Panc1 (cell line): ENCODE results near the gene B4GALT5. TPM values are rescaled to one million over a fixed set of nuclear protein-coding genes. Genes with fewer than 3 reads are reported as not detected.

Source experiments
- ATAC-seq: fragments of 200-7000 bp; cut with Tn5 transposase; 2 replicates; pipeline ENCODE4 v1.9.1; 2020; ENCODE audit warnings: mild to moderate bottlenecking, moderate library complexity
- BruUV-seq: library from RNA; stranded (reverse); fragments of 400-500 nt; replicated peaks from 2 replicates; lab custom pipeline; 2021; lab: Mats Ljungman, UMichigan
- CTCF ChIA-PET: fragments of 300-600 bp; sonication (Branson Sonifier 250); formaldehyde crosslinking; loops from one replicate; lab custom pipeline; 2022; ENCODE audit warnings: antibody characterized with exemption; lab: Charles Lee
- POLR2A ChIA-PET: fragments of 300-600 bp; sonication (Branson Sonifier 250); formaldehyde crosslinking; loops from one replicate; lab custom pipeline; 2022; ENCODE audit warnings: antibody characterized with exemption; lab: Charles Lee
- DNase-seq: peaks from one replicate; pipeline ENCODE4 v3.0.0-alpha.2; 2010; ENCODE audit warnings: low read depth, low spot score
- H3K27ac ChIP-seq: 2 replicates; pipeline ENCODE4 v1.5.1; 2011; ENCODE audit warnings: mild to moderate bottlenecking, low read length, inconsistent platforms
- H3K27me3 ChIP-seq: fragments of 200-500 bp; sonication (Bioruptor generic); 2 replicates; pipeline ENCODE4 v1.6.0; 2014; ENCODE audit warnings: low read length, inconsistent platforms; ENCODE audit not compliant: control insufficient read depth, insufficient read depth
- H3K36me3 ChIP-seq: fragments of 200-500 bp; sonication (Bioruptor generic); 2 replicates; pipeline ENCODE4 v1.5.1; 2014; ENCODE audit warnings: inconsistent platforms, mild to moderate bottlenecking, low read length, moderate library complexity; ENCODE audit not compliant: control insufficient read depth, insufficient read depth
- H3K4me1 ChIP-seq: 2 replicates; pipeline ENCODE4 v1.5.1; 2011; ENCODE audit warnings: inconsistent platforms, mild to moderate bottlenecking, low read length, moderate library complexity; ENCODE audit not compliant: control insufficient read depth, insufficient read depth
- H3K4me3 ChIP-seq, 2 experiments: 2 replicates each; pipeline ENCODE4 v1.5.1; 2011 to 2012; ENCODE audit warnings: low read depth in 2 of 2, low read length in 2 of 2, mild to moderate bottlenecking in 2 of 2, inconsistent platforms in 1 of 2, moderate library complexity in 1 of 2
- H3K9me3 ChIP-seq: fragments of 200-500 bp; sonication (Bioruptor generic); 2 replicates; pipeline ENCODE4 v1.5.1; 2014; ENCODE audit warnings: low read depth, mild to moderate bottlenecking, inconsistent platforms, low read length, moderate library complexity; ENCODE audit not compliant: control insufficient read depth, insufficient read depth
- CTCF ChIP-seq: fragments of 450-650 bp; IDR thresholded peaks from 2 replicates; pipeline ENCODE4 v1.5.1; 2017; ENCODE audit warnings: mild to moderate bottlenecking
- POLR2AphosphoS5 ChIP-seq: IDR thresholded peaks from 2 replicates; pipeline ENCODE4 v1.6.1; 2012; ENCODE audit warnings: mild to moderate bottlenecking, low read depth, low read length, moderate library complexity
- REST ChIP-seq, 2 experiments: IDR thresholded peaks; 2 replicates each; pipeline ENCODE4 v1.6.1; 2011 to 2012; ENCODE audit warnings: low read depth in 2 of 2, control low read depth in 1 of 2, low read length in 1 of 2, mild to moderate bottlenecking in 1 of 2, moderate library complexity in 1 of 2; ENCODE audit not compliant: insufficient read depth in 1 of 2
- SIN3A ChIP-seq: IDR thresholded peaks from 2 replicates; pipeline ENCODE4 v1.6.1; 2012; ENCODE audit warnings: low read depth, mild to moderate bottlenecking, low read length, moderate library complexity, borderline replicate concordance; ENCODE audit not compliant: insufficient read depth
- TCF7L2 ChIP-seq: IDR thresholded peaks from 2 replicates; pipeline ENCODE4 v1.6.1; 2011; ENCODE audit warnings: mild to moderate bottlenecking, low read depth, low read length, inconsistent platforms
- in situ Hi-C: cut with HindIII; loops from 2 replicates; pipeline ENCODE4 v1.10.0; 2016; ENCODE audit warnings: low sequenced_read_pairs, low pct_unique_long_range_greater_than_20kb
- intact Hi-C: fragments of 100-400 bp; cut with micrococcal nuclease; formaldehyde crosslinking; loops from one replicate; pipeline ENCODE4 v1.10.0; 2022; ENCODE audit not compliant: unreplicated experiment
- total RNA-seq: library from RNA; stranded (reverse); gene quantifications from one replicate; pipeline ENCODE4 v1.2.1, GENCODE V29; 2021; ENCODE audit not compliant: unreplicated experiment

The B4GALT5 gene
- total RNA-seq, 1 experiment from 2014 or later: 40.0 TPM

- ChIA-PET CTCF (no interaction called here), POLR2A (no interaction called here)
- no peak for DNase-seq
- Histone ChIP-seq H3K4me1 (peaks cover 36% of the 10 kb centered on the region), H3K9me3 (no peaks in the 10 kb centered on the region), H3K27me3 (no peaks in the 10 kb centered on the region), H3K27ac (peak overlapping the region; percentile 37; the same call in 1 of the 2 replicates), H3K36me3 (peaks cover 7% of the 10 kb centered on the region; the same call in 1 of the 2 replicates), H3K4me3 (peak overlapping the region; percentile 75)
- ATAC-seq: no peak
- TF ChIP-seq TCF7L2 (no peak), SIN3A (no peak)
- intact Hi-C loops (no loop called here), in situ Hi-C loops (no loop called here)
- BruUV-seq: no TSS peak
Observed at GRCh38 chr20:49711667-49711987, 2.1 kb downstream of the B4GALT5 start.

GRCh38 chr20:49710971-49711666 lies 2.6 kb downstream of the B4GALT5 start:
- ChIA-PET POLR2A (interaction anchor here (0.5 to 0.6 kb wide), 3 partner anchors 45 to 480 kb away, joined by 3 to 6 read pairs (median 3); no protein-coding TSS in a partner anchor), CTCF (no interaction called here)
- TF ChIP-seq SIN3A (no peak), TCF7L2 (no peak), REST (IDR thresholded peaks at IDR 0.05; ENCODE audit: insufficient read depth in 1 of 2, low read depth in 2 of 2, low read length in 1 of 2) (no peak), POLR2AphosphoS5 (no peak), CTCF (no peak)
- in situ Hi-C loops: no loop called here
- Histone ChIP-seq H3K27me3 (no peaks in the 10 kb centered on the region), H3K27ac (peak overlapping the region; percentile 37; the same call in 1 of the 2 replicates), H3K4me3 (peak overlapping the region in 1 of 2 experiments; percentile 75; a peak in 1 of 4 replicates), H3K36me3 (peaks cover 7% of the 10 kb centered on the region; the same call in 1 of the 2 replicates), H3K4me1 (peaks cover 40% of the 10 kb centered on the region), H3K9me3 (no peaks in the 10 kb centered on the region)
- ATAC-seq (no peak), DNase-seq (no peak)
- BruUV-seq: TSS peak; percentile 60
- intact Hi-C loops: no loop called here

- no peak for ATAC-seq
- TF ChIP-seq REST (IDR thresholded peaks at IDR 0.05; ENCODE audit: insufficient read depth in 1 of 2, low read depth in 2 of 2, low read length in 1 of 2): no peak
- TF ChIP-seq TCF7L2: no peak
- TF ChIP-seq CTCF: no peak
- no peak for TF ChIP-seq SIN3A
- TF ChIP-seq POLR2AphosphoS5: no peak
- Histone ChIP-seq H3K36me3 (no peaks in the 10 kb centered on the region), H3K27me3 (no peaks in the 10 kb centered on the region), H3K27ac (no peak overlapping the region), H3K4me3 (no peak overlapping the region), H3K4me1 (peaks cover 47% of the 10 kb centered on the region), H3K9me3 (no peaks in the 10 kb centered on the region)
- ChIA-PET CTCF (no interaction called here), POLR2A (no interaction called here)
- in situ Hi-C loops (no loop called here), intact Hi-C loops (no loop called here)
- BruUV-seq: no TSS peak
- no peak for DNase-seq
Observed at GRCh38 chr20:49707118-49707517, 6.6 kb downstream of the B4GALT5 start.
